ENCODE results near the gene CSF3. TPM values are rescaled to one million over a fixed set of nuclear protein-coding genes. Genes with fewer than 3 reads are reported as not detected.

The CSF3 gene
- total RNA-seq, 1 experiment from 2014 or later = 4.0 TPM

- H3K4me2 ChIP-seq (ENCODE audit: low read length) = no peak overlapping the region
- ATAC-seq (no peak), DNase-seq (no peak)
- no peaks in the 10 kb centered on the region for H3K9me3 ChIP-seq (ENCODE audit: low read length)
- no peak overlapping the region for H3K27ac ChIP-seq (ENCODE audit: low read length)
- no peaks in the 10 kb centered on the region for H3K79me2 ChIP-seq (ENCODE audit: low read length)
- no peaks in the 10 kb centered on the region for H3K9me2 ChIP-seq (replicated peaks; ENCODE audit: low read length)
- intact Hi-C loops (cut with micrococcal nuclease) = no loop called here
- no peaks in the 10 kb centered on the region for H3K27me3 ChIP-seq (ENCODE audit: low read length)
- TF ChIP-seq EZH2phosphoT487 (IDR thresholded peaks at IDR 0.05; ENCODE audit: borderline replicate concordance, low read length) = no peak
- no peak for TF ChIP-seq CTCF (conservative IDR thresholded peaks at IDR 0.05; ENCODE audit: low read depth, low read length)
- no peak for TF ChIP-seq EZH2 (IDR thresholded peaks at IDR 0.05; ENCODE audit: low read length, unreplicated experiment)
- H3F3A ChIP-seq (ENCODE audit: low read length, unreplicated experiment) = no peaks in the 10 kb centered on the region
- H3K9ac ChIP-seq (ENCODE audit: low read length) = no peak overlapping the region
- H2AFZ ChIP-seq (ENCODE audit: low read length) = no peak overlapping the region
- H3K4me1 ChIP-seq (ENCODE audit: insufficient read depth, low read length) = no peaks in the 10 kb centered on the region
- CTCF ChIA-PET = no interaction called here
- no TSS peak for BruUV-seq (replicated peaks)
- no peaks in the 10 kb centered on the region for H3K36me3 ChIP-seq (ENCODE audit: low read depth, low read length)
- POLR2A ChIA-PET (ENCODE audit: unreplicated experiment) = no interaction called here
- H4K20me1 ChIP-seq (ENCODE audit: low read length) = no peaks in the 10 kb centered on the region
- H3K4me3 ChIP-seq (ENCODE audit: low read length) = no peak overlapping the region
Measured at GRCh38 chr17:39968761-39969160, 46.5 kb upstream of the CSF3 start.

- CTCF ChIA-PET = no interaction called here
- intact Hi-C loops (cut with micrococcal nuclease) = no loop called here
- POLR2A ChIA-PET (ENCODE audit: unreplicated experiment) = no interaction called here
Measured at GRCh38 chr17:39969375-39969774, 45.9 kb upstream of the CSF3 start.

More at GRCh38 chr17:39969375-39969774, 45.9 kb upstream of the CSF3 start:
- Histone ChIP-seq H3K9ac (ENCODE audit: low read length) (no peak overlapping the region), H3K36me3 (ENCODE audit: low read depth, low read length) (no peaks in the 10 kb centered on the region), H3K4me2 (ENCODE audit: low read length) (no peak overlapping the region), H2AFZ (ENCODE audit: low read length) (no peak overlapping the region), H3K9me2 (replicated peaks; ENCODE audit: low read length) (no peaks in the 10 kb centered on the region), H4K20me1 (ENCODE audit: low read length) (no peaks in the 10 kb centered on the region), H3K4me3 (ENCODE audit: low read length) (no peak overlapping the region), H3K79me2 (ENCODE audit: low read length) (no peaks in the 10 kb centered on the region), H3K27me3 (ENCODE audit: low read length) (no peaks in the 10 kb centered on the region), H3K4me1 (ENCODE audit: insufficient read depth, low read length) (no peaks in the 10 kb centered on the region), H3F3A (ENCODE audit: low read length, unreplicated experiment) (no peaks in the 10 kb centered on the region), H3K9me3 (ENCODE audit: low read length) (no peaks in the 10 kb centered on the region), H3K27ac (ENCODE audit: low read length) (no peak overlapping the region)
- TF ChIP-seq CTCF (conservative IDR thresholded peaks at IDR 0.05; ENCODE audit: low read depth, low read length) = no peak
- TF ChIP-seq EZH2 (IDR thresholded peaks at IDR 0.05; ENCODE audit: low read length, unreplicated experiment) = no peak
- TF ChIP-seq EZH2phosphoT487 (IDR thresholded peaks at IDR 0.05; ENCODE audit: borderline replicate concordance, low read length) = no peak
- no TSS peak for BruUV-seq (replicated peaks)
- DNase-seq (no peak), ATAC-seq (no peak)

All from PC-3 (cell line).